SH-SY5Y (cell line): ENCODE measurements around the gene SYN1.

Source experiments
- GATA2 ChIP-seq: IDR thresholded peaks from 2 replicates; pipeline ENCODE4 v1.6.1; 2011; ENCODE audit warnings: mild to moderate bottlenecking, low read depth, low read length
- GATA3 ChIP-seq: IDR thresholded peaks from 2 replicates; pipeline ENCODE4 v1.6.1; 2011; ENCODE audit warnings: low read depth, mild to moderate bottlenecking, low read length, moderate library complexity

- TF ChIP-seq GATA2 (no peak), GATA3 (no peak)
These were observed 39.2 kb upstream of the SYN1 start, which contains the start of gene UXT for GRCh38 chrX:47658684-47659420.
